Measurements from ENCODE around the gene MPV17L2.
"Not testable (repeated sequence)": the region's sequence is repeated elsewhere in the genome, so short reads cannot be mapped to it uniquely, and the experiment has no call there.

Gene MPV17L2

DNA sequence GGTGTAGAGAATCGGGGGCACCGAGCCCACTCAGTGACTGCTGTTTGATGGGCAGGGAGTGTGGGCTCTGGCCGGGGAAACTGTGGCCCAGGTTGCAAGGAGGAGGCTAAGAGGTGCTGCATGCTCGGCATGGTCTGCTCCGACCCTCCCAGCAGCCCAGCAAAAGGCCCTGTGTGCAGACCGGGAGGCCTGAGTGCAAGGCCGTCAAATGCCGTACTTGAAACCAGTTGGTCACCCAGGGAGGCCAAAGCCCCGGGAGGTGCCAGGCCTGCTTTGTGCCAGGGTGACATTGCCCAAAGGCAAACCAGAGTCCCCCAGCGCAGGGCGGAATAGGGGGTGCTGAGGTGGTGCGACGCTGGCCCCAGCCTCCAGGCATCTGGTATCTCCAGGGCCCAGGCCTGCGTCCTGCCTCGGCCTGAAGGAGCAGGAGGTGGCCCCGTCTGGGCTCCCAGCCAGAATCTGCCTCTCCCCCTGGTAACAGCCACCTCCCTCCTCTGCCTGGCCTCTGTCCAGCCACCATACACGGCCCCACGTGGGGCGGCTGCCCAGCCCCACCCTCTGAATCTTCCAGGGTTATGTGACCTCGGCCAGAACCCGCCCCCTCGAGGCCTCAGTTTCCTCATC, 36.1 kb upstream of the MPV17L2 start:
- H3K27ac ChIP-seq: no peak overlapping the region
- TF ChIP-seq, protein P1, sequence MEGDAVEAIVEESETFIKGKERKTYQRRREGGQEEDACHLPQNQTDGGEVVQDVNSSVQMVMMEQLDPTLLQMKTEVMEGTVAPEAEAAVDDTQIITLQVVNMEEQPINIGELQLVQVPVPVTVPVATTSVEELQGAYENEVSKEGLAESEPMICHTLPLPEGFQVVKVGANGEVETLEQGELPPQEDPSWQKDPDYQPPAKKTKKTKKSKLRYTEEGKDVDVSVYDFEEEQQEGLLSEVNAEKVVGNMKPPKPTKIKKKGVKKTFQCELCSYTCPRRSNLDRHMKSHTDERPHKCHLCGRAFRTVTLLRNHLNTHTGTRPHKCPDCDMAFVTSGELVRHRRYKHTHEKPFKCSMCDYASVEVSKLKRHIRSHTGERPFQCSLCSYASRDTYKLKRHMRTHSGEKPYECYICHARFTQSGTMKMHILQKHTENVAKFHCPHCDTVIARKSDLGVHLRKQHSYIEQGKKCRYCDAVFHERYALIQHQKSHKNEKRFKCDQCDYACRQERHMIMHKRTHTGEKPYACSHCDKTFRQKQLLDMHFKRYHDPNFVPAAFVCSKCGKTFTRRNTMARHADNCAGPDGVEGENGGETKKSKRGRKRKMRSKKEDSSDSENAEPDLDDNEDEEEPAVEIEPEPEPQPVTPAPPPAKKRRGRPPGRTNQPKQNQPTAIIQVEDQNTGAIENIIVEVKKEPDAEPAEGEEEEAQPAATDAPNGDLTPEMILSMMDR (IDR thresholded peaks at IDR 0.05): no peak
- no peak for TF ChIP-seq ZFX (IDR thresholded peaks at IDR 0.05; ENCODE audit: borderline replicate concordance)

DNA sequence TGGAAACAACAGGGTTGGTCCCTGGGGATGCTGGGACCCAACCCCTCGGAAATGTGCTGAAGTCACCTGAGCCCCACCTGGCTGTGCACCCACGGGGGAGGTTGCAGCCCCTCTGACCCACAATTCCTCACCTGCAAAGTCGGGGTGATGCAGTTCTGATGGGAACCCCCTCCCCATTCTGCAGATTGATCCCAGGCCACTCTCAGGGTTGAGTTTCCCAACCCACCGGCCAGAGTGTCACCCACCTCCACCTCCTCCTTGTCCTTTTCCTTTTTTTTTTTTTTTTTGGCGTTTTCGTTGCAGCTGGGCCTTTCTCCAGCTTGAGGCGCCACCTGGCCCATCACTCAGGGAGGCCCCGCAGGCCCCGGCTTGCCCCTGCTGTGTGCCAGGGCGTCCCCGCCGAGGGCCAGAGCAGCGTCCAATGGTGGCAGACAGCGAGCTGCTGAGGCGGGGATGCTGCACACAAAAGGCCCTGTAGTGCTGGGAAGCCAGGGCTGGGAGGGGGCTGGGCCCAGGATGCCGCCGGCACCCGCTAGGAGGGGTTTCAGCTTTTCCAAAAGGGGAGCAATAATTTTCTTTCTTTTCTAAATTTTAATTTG, 35.5 kb upstream of the MPV17L2 start:
- H3K27ac ChIP-seq: no peak overlapping the region
- no peak for TF ChIP-seq ZFX (IDR thresholded peaks at IDR 0.05; ENCODE audit: borderline replicate concordance)
- TF ChIP-seq, protein P1 (IDR thresholded peaks at IDR 0.05): no peak

DNA sequence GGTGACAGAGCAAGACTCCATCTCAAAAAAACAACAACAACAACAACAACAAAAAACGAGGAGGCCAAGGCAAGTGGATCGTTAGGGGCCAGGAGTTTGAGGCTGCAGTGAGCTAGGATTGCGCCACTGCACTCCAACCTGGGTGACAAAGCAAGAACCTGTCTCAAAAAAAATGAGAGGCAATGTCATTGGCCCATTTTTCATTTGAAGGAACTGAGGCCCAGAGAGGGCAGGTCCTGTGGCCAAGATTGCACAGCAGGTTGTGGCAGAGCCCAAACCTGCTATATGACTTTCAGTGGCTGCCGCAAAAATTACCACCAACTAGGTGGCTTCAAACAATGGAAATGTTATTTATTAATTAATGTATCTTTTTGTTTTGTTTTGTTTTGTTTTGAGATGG, 34.6 kb upstream of the MPV17L2 start:
- TF ChIP-seq, protein P1 (IDR thresholded peaks at IDR 0.05): no peak
- no peak for TF ChIP-seq ZFX (IDR thresholded peaks at IDR 0.05; ENCODE audit: borderline replicate concordance)
- H3K27ac ChIP-seq: no peak overlapping the region

DNA sequence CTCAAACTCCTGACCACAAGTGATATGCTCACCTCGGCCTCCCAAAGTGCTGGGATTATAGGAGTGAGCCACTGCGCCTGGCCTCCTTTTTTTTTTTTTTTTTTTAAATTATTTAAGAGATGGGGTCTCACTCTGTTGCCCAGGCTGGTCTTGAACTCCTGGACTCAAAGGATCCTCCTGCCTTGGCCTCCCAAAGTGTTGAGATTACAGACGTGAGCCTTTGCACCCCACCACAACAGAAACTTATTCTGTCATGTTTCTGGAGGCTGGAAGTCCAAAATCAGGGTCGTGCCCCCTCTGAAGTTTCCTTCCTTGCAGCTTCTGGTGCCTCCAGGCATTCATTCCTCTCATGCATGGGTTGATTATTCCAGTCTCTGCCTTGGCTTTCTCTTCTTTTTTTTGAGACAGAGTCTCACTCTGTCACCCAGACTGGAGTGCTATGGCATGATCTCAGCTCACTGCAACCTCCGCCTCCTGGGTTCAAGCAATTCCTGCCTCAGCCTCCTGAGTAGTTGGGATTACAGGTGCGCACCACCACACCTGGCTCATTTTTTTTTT, 33.9 kb upstream of the MPV17L2 start:
- H3K27ac ChIP-seq: not testable (repeated sequence)

DNA sequence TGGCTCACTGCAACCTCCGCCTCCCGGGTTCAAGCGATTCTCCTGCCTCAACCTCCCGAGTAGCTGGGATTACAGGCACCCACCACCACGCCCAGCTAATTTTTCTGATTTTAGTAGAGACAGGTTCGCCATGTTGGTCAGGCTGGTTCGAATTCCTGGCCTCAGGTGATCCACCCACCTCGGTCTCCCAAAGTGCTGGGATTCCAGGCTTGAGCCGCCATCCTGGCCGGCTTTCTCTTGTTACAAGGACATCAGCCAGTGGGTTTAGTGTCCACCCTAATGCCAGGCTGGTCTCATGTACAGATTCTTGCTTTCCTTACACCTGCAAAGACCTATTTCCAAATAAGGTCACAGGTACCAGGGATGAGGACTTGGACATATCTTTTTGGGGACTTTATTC, 33.2 kb upstream of the MPV17L2 start:
- TF ChIP-seq ZFX (IDR thresholded peaks at IDR 0.05; ENCODE audit: borderline replicate concordance): no peak
- TF ChIP-seq, protein P1 (IDR thresholded peaks at IDR 0.05): no peak
- H3K27ac ChIP-seq: no peak overlapping the region; the same call in 1 of the 2 replicates

DNA sequence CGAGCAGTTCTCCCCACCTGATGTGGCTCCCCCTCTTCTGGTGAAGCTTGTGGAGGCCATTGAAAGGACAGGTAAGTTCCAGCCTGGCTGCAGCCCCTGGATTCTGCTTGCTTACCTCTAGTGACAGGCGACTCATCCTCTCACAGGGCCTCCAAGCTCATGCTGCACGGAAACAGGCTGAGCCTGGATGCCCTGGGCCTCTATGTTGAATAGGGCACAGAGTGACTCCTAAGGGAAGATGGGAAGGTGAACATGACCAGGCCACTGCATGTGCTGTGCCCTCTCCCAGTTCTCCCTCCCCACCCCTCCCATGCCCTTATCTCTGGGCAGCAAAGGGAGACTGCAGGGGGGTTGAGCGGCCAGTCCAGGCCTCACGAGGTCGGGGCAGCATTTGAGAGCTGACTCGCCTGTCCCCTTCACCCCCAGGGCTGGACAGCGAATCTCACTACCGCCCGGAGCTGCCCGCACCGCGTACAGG, 32.5 kb upstream of the MPV17L2 start:
- TF ChIP-seq, protein P1 (IDR thresholded peaks at IDR 0.05): no peak
- no peak for TF ChIP-seq ZFX (IDR thresholded peaks at IDR 0.05; ENCODE audit: borderline replicate concordance)
- peak overlapping the region; percentile 48; the same call in 1 of the 2 replicates for H3K27ac ChIP-seq

DNA sequence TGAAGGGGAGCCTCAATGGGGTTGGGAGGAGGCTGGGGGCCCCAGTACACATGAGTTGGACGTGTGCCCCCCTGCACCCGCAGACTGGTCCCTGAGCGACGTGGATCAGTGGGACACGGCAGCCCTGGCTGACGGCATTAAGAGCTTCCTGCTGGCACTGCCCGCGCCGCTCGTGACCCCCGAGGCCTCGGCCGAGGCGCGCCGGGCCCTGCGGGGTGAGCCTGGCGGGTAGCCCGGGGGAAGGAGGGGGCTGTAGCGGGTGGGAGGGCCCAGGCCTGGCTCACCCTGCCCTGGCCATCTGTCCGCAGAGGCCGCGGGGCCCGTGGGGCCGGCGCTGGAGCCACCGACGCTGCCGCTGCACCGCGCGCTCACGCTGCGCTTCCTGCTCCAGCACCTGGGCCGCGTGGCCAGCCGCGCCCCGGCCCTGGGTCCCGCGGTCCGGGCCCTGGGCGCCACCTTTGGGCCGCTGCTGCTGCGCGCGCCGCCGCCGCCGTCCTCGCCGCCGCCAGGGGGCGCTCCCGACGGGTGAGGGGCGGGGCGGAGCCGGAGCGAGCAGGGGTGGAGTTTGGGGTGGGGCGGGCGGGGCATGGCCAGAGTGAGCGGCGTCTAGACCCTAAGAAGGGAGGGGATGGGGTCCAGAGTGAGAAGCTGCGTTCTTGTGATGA, 31.9 kb upstream of the MPV17L2 start:
- H3K27ac ChIP-seq: peak overlapping the region; percentile 48; the same call in 1 of the 2 replicates
- TF ChIP-seq, protein P1 (IDR thresholded peaks at IDR 0.05): peak; percentile 97
- no peak for TF ChIP-seq ZFX (IDR thresholded peaks at IDR 0.05; ENCODE audit: borderline replicate concordance)

All from 22Rv1 (cell line).